HepG2 (cell line): ENCODE data around the gene RAB22A. TPM values are rescaled to one million over a fixed set of nuclear protein-coding genes. Genes with fewer than 3 reads are reported as not detected.

Experiments used
- ATAC-seq: fragments of 200-7000 bp; cut with Tn5 transposase; 3 replicates; pipeline ENCODE4 v1.9.1; 2020; ENCODE audit warnings: mild to moderate bottlenecking, moderate library complexity
- BruUV-seq: library from RNA; stranded (reverse); fragments of 400-500 nt; replicated peaks from 2 replicates; lab custom pipeline; 2021; lab: Mats Ljungman, UMichigan
- CTCF ChIA-PET: fragments of 300-600 bp; formaldehyde crosslinking; extraction: SDS; loops from one replicate; lab custom pipeline; 2021; ENCODE audit warnings: low total read pairs, inconsistent platforms, low intra/inter-chr PET ratio; lab: Yijun Ruan, JAX
- POLR2A ChIA-PET: fragments of 350-600 bp; sonication (Branson Sonifier 250); formaldehyde crosslinking; loops from one replicate; lab custom pipeline; 2020; ENCODE audit warnings: antibody characterized with exemption, inconsistent platforms; lab: Yijun Ruan, JAX
- DNase-seq: peaks from one replicate; pipeline ENCODE4 v3.0.0-alpha.2; 2015; ENCODE audit warnings: low spot score
- FAIRE-seq: peaks from 3 replicates; lab custom pipeline; 2011; peaks lifted over from hg19 to GRCh38; lab: Jason Lieb, UNC
- H2AFZ ChIP-seq: one replicate; pipeline ENCODE4 v1.6.1; 2011; ENCODE audit warnings: low read length, inconsistent platforms
- H3K27ac ChIP-seq: fragments of 300-600 bp; 3 replicates; pipeline ENCODE4 v1.8.0; 2011; ENCODE audit warnings: mixed run types, mild to moderate bottlenecking, mixed read lengths, low read length, inconsistent platforms; ENCODE audit not compliant: insufficient read depth; ENCODE audit errors: extremely low read length
- H3K27me3 ChIP-seq, 2 experiments: fragments of 200-600 bp in 1 of 2; 2 replicates in 1 of 2; 3 replicates in 1 of 2; pipeline versions ENCODE4 v1.6.0 to v1.8.0; 2011; ENCODE audit warnings: low read length in 2 of 2, mild to moderate bottlenecking in 2 of 2, moderate library complexity in 2 of 2, inconsistent platforms in 1 of 2; ENCODE audit not compliant: insufficient read depth in 2 of 2, control insufficient read depth in 1 of 2
- H3K36me3 ChIP-seq, 2 experiments: fragments of 200-600 bp in 1 of 2; replicated peaks in 1 of 2; 2 replicates in 1 of 2; 3 replicates in 1 of 2; pipeline versions ENCODE4 v1.5.1 to v1.8.0; 2011; ENCODE audit warnings: low read length in 2 of 2, inconsistent platforms in 1 of 2; ENCODE audit not compliant: insufficient read depth in 2 of 2, control insufficient read depth in 1 of 2
- H3K4me1 ChIP-seq: 2 replicates; pipeline ENCODE4 v1.5.1; 2012; ENCODE audit warnings: low read length, inconsistent platforms; ENCODE audit not compliant: insufficient read depth
- H3K4me2 ChIP-seq: 2 replicates; pipeline ENCODE4 v1.6.0; 2011; ENCODE audit warnings: low read depth, low read length, inconsistent platforms
- H3K4me3 ChIP-seq, 3 experiments: fragments of 200-600 bp in 1 of 3; sonication (generic), shearing (Covaris generic) in 1 of 3; replicated peaks in 1 of 3; 2 replicates each; pipeline ENCODE4 v1.5.1; 2011 to 2016; ENCODE audit warnings: low read length in 3 of 3, inconsistent platforms in 2 of 3, low read depth in 2 of 3, mild to moderate bottlenecking in 2 of 3, control low read depth in 1 of 3, mixed read lengths in 1 of 3; ENCODE audit not compliant: insufficient read depth in 1 of 3
- H3K79me2 ChIP-seq: one replicate; pipeline ENCODE4 v1.6.1; 2011; ENCODE audit warnings: low read length, inconsistent platforms; ENCODE audit not compliant: insufficient read depth
- H3K9ac ChIP-seq: 2 replicates; pipeline ENCODE4 v1.6.0; 2011; ENCODE audit warnings: mild to moderate bottlenecking, low read depth, low read length, inconsistent platforms; ENCODE audit not compliant: insufficient read depth
- H3K9me3 ChIP-seq: 2 replicates; pipeline ENCODE4 v1.5.1; 2012; ENCODE audit warnings: mild to moderate bottlenecking, low read length
- H4K20me1 ChIP-seq: 2 replicates; pipeline ENCODE4 v1.6.0; 2011; ENCODE audit warnings: inconsistent platforms, mild to moderate bottlenecking, low read length, moderate library complexity; ENCODE audit not compliant: insufficient read depth
- CHD4 ChIP-seq: fragments of 200-600 bp; sonication (generic); IDR thresholded peaks from 2 replicates; pipeline ENCODE4 v1.7.0; 2017; ENCODE audit warnings: mild to moderate bottlenecking, low read length, borderline replicate concordance
- WGBS: methylation state at CpG from one replicate; pipeline ENCODE4 v1.1.6; 2017; ENCODE audit warnings: low lambda C conversion rate; 5-methylcytosine and 5-hydroxymethylcytosine counted together
- in situ Hi-C: cut with HindIII; loops from 2 replicates; pipeline ENCODE4 v1.10.0; 2017; ENCODE audit warnings: low pct_unique_long_range_greater_than_20kb; ENCODE audit not compliant: extremely low pct_ligation_motif_present
- intact Hi-C: fragments of 100-400 bp; cut with micrococcal nuclease; formaldehyde crosslinking; loops from one replicate; pipeline ENCODE4 v1.10.0; 2022; ENCODE audit not compliant: unreplicated experiment
- polyA plus RNA-seq, 8 experiments: library from polyadenylated mRNA; depleted of rRNA in 3 of 8; stranded (reverse) in 7 of 8; unstranded in 1 of 8; fragments of >200 nt; fragmentation: Illumina TruSeq in 4 of 8; extraction: Trizol in 4 of 8; gene quantifications; 2 replicates each; pipeline versions ENCODE4 v1.2.1 to v1.2.3, GENCODE V29; 2011 to 2016; ENCODE audit warnings: low read depth in 4 of 8, missing spikeins in 1 of 8, mixed read lengths in 1 of 8; ENCODE audit not compliant: insufficient read depth in 1 of 8
- total RNA-seq, 5 experiments: library from RNA; depleted of rRNA; stranded (reverse); fragments of >200 nt; fragmentation: Illumina TruSeq; extraction: Trizol; gene quantifications; 2 replicates each; pipeline ENCODE4 v1.2.3, GENCODE V29; 2016; ENCODE audit warnings: low read depth in 1 of 5
- TF ChIP-seq, protein P1 (sequence below): sonication (generic); formaldehyde crosslinking; IDR thresholded peaks from 2 replicates; pipeline ENCODE4 v1.4.0; 2020; ENCODE audit warnings: mild to moderate bottlenecking, low read depth, missing genetic modification reagents
- TF ChIP-seq, protein P2 (sequence below): sonication (generic); formaldehyde crosslinking; IDR thresholded peaks from 2 replicates; pipeline ENCODE4 v1.4.0; 2020; ENCODE audit warnings: missing genetic modification reagents, mild to moderate bottlenecking, borderline replicate concordance

Gene RAB22A
- total and polyA plus RNA-seq, 2 of the 13 experiments (the other 11 are each of a cell fraction or from before 2014, with no cell fraction given), result 10.7 to 11.2 TPM

DNA sequence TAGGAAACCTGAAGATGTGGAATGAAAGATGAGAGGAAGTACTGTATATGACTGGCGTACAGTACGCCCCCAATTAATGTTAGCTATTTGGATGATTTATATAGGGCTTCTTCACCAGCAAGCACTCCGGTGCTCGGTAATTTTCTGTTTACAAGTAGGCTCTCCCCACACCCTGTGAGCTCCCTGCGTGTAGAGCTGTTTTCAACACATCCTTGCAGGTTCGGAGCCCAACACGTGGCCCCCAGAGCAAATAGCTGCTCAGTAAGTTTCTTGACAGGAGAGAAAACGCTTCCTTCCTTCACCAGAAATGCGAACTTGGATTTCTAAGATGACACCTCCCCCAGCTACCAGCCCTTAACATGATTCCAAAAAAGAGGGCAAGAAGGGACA, 1.2 kb upstream of the RAB22A start:
- TF ChIP-seq, protein P1, sequence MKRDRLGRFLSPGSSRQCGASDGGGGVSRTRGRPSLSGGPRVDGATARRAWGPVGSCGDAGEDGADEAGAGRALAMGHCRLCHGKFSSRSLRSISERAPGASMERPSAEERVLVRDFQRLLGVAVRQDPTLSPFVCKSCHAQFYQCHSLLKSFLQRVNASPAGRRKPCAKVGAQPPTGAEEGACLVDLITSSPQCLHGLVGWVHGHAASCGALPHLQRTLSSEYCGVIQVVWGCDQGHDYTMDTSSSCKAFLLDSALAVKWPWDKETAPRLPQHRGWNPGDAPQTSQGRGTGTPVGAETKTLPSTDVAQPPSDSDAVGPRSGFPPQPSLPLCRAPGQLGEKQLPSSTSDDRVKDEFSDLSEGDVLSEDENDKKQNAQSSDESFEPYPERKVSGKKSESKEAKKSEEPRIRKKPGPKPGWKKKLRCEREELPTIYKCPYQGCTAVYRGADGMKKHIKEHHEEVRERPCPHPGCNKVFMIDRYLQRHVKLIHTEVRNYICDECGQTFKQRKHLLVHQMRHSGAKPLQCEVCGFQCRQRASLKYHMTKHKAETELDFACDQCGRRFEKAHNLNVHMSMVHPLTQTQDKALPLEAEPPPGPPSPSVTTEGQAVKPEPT (CRISPR knock-in tag), result no peak
- TF ChIP-seq, protein P2, sequence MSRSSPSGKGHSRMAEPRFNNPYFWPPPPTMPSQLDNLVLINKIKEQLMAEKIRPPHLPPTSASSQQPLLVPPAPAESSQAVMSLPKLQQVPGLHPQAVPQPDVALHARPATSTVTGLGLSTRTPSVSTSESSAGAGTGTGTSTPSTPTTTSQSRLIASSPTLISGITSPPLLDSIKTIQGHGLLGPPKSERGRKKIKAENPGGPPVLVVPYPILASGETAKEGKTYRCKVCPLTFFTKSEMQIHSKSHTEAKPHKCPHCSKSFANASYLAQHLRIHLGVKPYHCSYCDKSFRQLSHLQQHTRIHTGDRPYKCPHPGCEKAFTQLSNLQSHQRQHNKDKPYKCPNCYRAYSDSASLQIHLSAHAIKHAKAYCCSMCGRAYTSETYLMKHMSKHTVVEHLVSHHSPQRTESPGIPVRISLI, result 0 out of 2 replicates have a peak, but pooled peaks have one; percentile 12
- 0 out of 2 replicates have a peak, but pooled peaks have one; percentile 14 for TF ChIP-seq CHD4
- ATAC-seq (peak; percentile 4; the same call in 1 of the 3 replicates), DNase-seq (no peak), FAIRE-seq (no peak)
- H3K27me3 ChIP-seq, result no peaks in the 10 kb centered on the region; a peak in 1 of 5 replicates
- in situ Hi-C loops, result no loop called here
- intact Hi-C loops, result loop anchor here (5.0 kb wide), 1 partner anchor 79 kb away; the partner anchor contains the start of gene VAPB
- CTCF ChIA-PET, result no interaction called here
- H4K20me1 ChIP-seq, result no peaks in the 10 kb centered on the region
- 53% methylated on average over 9 of the region's 9 CpGs for WGBS
- H3K9me3 ChIP-seq, result no peaks in the 10 kb centered on the region
- H3K4me1 ChIP-seq, result peaks cover 31% of the 10 kb centered on the region
- H3K4me2 ChIP-seq, result peak overlapping the region; percentile 29
- H3K79me2 ChIP-seq, result peaks cover 8% of the 10 kb centered on the region
- no peak overlapping the region for H2AFZ ChIP-seq
- H3K27ac ChIP-seq, result no peak overlapping the region
- H3K9ac ChIP-seq, result no peak overlapping the region
- BruUV-seq, result no TSS peak
- POLR2A ChIA-PET, result interaction anchor here (0.8 kb wide), 1 partner anchor 81 kb away, joined by 4 read pairs; the partner anchor contains the start of gene VAPB
- peaks cover under 1 to 6% of the 10 kb centered on the region in 2 experiments; a peak in 3 of 5 replicates for H3K36me3 ChIP-seq
- H3K4me3 ChIP-seq, result peak overlapping the region in 1 of 3 experiments; percentile 47; a peak in 1 of 6 replicates
